Activated effector memory CD4-positive, alpha-beta T cell treated with anti-CD3 and anti-CD28 coated beads, Interleukin-2, amount 50 U/mL, for 16 hours (primary cell): ENCODE results near the gene EEFSEC.
A peak's percentile ranks its signal among the peaks of the same experiment; 100 is the strongest.

ENCODE experiments used
- DNase-seq: peaks from one replicate; pipeline ENCODE4 v3.0.0-alpha.2; 2020

The EEFSEC gene

DNA sequence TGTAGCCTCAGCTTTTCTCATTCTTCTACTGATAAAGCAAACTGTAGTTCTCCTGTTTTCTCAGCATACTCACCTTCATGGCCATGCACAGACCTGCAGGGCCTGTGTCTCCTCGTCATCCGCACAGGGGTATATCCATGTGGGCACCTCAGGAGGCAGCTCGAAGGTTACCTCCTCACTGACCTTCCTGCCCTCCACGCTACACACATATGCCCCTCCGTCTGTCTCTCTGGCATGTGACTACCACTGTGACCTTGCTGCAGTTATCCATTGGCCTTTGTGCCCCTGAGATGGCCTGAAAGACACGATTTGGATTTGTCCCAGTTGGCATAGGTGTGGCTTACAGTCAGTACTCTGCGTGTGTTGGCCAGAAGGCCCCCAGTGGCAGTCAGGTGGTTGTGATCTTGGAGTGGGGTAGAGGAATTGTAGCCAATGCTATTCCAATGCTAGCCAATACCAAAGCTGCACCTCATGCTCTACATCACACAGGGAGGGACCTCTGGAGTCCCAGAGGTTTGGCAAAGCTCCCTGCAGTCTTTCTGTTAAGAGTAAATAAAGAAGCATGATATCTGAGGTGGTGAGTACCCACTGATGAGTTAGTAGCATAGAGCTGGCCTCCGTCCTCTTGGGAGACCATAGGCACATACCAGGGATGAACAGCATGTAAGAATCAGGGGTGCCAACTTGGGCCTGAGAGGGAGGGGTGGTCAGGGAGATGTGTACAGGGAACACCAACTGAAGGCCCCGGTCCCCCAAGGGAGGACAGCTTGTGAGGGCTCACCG is 143.4 kb downstream of the EEFSEC start:
- DNase-seq, result no peak

GRCh38 chr3:128297401-128298138 is 144.3 kb downstream of the EEFSEC start:
- no peak for DNase-seq

DNA sequence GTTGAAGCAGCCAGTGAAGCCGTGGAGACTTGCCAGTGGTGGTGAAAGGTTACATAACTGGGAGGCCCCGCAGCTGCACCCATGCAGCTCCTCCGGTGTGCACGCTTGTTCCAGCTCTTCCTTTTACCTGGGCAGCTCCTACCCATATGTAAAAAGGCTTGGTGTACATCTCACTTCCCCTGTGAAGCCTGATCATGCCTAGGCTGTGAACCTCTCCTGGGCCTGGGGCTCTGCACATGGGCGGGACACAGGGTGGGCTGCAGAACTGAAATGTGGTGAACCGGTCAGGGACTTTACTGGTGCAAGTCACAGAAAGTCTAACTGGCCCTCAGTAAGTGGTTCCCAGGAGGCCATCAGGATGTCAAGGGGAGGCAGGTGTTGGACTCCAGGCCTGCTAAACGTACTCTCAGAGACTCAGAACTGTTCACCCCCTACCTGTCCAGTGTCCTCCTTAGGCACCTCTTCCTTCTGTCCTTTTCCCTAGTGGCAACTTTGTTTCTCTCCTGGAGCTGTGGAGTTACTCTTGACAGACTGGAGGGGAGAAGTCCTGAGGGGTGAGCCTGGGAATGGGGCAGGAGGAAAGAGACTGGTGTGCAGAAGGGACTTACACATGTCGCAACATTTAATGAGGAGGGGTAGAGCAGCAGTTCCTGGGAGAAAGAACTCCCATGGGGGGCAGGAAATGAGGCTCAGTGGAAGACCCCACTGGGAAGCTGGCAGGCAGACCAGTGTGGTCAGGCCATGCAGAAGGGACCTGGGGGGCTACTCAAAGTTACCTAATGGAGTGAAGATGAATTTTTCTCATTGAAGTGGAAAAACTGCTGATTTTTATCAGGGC is 148.1 kb downstream of the EEFSEC start:
- DNase-seq, result no peak

GRCh38 chr3:128306481-128306880 is 153.2 kb downstream of the EEFSEC start:
- DNase-seq, result no peak

GRCh38 chr3:128307029-128307633 is 153.8 kb downstream of the EEFSEC start:
- no peak for DNase-seq

DNA sequence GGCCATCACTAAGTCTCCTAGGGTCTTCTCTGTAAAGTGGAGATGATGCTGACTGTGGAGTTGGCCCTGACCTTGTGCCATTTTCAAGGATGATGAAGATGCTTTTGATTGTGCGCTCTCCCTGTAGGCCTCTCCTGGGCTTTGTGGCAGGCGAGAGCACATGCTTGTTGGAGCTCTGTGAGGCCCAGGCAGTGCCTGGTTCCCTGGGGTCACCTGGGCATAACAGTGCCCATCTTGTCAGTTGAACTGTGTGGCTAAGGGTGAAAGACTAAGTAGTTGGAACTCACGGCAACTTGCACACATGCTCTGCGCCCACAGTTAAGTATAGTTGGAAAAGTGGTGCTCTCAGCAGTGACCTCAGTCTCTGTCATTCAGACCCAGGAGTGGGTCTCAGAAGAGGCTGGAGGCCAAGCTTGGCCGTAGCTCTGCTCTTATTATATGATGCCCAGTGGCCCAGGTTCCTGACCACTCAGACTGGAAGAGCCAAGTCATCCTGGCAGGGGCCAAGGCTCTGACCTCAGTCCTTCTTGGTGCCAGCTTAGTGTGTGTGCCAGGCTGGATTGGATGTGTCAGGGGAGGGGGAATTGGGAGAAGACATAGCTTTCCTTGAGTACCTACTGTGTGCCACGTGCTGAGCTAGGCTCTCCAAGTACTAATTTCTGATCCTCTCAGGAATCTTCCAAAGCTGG is 154.6 kb downstream of the EEFSEC start:
- no peak for DNase-seq

- DNase-seq, result no peak
These were observed 155.7 kb downstream of the EEFSEC start for GRCh38 chr3:128309026-128309425.

DNA sequence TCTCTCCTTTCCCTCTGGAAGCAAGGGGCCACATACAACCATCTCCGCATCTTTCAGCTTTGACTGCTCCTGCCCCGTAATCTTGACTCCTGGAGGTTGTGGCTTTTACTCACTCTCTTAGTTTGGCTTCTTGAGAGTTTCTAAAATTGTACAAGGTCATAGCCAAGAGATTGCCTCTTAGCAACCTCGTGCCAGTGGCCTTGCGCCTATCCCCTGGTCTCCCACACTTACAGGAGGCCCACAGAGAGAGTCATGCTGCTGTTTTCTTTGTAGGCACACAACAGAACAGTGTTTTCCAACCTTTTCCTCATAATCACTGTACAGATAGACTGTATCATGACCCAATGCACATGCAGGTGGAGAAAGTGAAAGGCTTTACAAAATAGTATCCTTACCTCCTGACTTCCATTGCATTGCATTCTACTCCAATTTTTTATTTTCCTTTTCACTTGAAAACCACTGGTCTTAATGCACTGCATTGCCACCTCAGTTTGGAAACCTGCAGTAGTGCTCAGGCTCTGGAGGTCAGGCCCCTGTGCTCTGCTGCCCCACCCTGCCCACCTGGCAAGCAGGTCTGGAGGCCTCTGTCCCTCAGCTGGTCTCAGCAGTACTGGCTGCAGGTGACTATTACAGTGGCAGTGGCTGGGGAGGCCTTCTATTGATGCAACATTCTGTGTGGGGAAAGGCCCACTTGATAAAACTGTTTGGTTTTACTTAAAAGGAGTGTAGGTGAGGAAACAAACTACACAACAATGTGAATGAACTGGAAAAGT is 157.2 kb downstream of the EEFSEC start:
- no peak for DNase-seq

DNA sequence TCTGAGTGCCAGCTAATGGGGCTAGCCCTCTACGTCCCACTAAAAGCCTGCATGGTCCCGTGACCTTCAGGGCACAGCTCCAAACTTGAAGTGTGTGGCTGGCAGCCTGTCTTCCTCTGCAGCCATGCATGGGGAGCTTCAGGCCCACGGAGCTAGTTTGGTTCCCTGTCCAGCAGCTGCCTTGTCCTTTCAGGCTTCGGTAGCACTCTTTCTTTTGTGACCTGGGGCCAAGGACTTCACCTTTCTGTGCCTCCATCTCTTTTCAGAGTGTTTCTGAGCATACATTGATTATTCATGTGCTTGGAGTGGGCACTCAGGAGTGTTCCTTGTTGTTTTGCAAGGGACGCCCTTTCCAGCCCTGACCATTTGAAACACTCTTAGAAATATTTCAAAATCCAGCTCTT is 158.2 kb downstream of the EEFSEC start:
- DNase-seq, result no peak

- no peak for DNase-seq
These were observed 159.0 kb downstream of the EEFSEC start for GRCh38 chr3:128312271-128312670.

DNA sequence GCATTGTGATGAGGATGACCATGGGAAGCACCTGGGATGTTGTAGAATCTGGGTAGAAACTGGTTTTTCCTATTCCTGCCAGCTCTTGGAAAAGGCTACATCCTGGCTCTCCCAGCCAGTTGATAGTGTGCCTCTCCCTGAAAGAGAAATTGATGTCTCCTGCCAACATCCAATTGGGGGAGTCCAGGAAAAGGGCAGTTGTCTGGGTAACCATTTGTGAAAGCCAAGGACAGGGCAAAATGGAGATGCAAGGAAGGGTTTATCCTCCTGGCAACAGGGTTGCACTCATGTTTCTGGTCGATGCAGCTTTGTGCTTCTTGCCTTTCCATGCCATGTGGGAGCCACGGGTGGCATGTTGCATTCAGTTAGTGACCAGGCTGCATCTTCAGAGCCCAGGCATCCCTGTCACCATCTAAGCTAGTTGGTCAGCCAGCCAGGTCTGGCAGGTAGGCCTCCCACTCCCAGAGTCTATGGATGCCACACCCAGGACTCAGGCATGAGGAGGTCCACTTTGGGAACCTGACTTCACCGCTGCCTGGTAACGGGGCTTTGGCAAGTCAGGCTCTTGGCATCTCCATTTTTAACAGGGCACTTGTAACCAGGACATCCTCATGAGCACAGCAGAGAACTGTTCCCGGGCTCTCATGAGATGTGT is 159.9 kb downstream of the EEFSEC start:
- peak; percentile 14 for DNase-seq

DNA sequence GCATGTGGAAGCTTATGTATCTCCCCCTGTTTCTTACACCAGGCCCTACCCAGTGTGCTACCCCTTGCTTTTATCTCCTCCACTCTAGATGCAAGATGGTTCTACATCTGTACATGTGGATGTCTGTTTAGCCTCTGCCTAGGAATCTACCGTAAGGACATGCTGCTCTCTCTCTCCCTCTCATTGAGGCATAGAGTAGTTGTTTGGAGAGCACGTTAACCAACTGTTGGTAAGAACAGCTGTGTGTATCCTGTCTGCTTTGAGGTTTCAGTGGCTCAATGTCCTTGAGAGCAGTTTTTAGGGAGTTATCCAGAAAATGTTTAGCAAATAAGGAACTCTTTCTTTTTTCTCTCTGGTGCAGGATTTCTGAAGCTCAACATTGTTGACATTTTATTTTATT is 160.7 kb downstream of the EEFSEC start:
- no peak for DNase-seq

- no peak for DNase-seq
These were observed 162.0 kb downstream of the EEFSEC start for GRCh38 chr3:128315313-128315712.

DNA sequence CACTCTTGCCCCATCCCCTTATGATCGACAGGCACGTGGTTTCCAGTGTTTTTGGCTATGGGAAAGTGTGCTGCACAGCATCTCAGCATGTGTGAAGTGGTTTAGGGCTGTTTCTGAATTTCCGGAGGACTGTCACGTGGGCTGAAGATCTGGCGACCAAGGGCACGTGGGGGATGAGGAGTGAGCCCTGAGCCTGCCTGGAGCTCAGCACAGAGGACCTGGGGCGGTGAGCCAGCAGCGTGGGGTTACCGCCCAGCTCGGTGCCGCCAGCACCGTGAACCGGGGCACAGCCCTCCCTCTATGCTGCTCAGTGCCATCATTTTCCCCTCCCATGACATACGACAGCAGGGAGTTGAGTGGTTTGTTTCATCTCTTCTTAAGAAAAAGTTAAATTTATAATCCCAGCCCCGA is 163.2 kb downstream of the EEFSEC start:
- DNase-seq, result peak; percentile 85

DNA sequence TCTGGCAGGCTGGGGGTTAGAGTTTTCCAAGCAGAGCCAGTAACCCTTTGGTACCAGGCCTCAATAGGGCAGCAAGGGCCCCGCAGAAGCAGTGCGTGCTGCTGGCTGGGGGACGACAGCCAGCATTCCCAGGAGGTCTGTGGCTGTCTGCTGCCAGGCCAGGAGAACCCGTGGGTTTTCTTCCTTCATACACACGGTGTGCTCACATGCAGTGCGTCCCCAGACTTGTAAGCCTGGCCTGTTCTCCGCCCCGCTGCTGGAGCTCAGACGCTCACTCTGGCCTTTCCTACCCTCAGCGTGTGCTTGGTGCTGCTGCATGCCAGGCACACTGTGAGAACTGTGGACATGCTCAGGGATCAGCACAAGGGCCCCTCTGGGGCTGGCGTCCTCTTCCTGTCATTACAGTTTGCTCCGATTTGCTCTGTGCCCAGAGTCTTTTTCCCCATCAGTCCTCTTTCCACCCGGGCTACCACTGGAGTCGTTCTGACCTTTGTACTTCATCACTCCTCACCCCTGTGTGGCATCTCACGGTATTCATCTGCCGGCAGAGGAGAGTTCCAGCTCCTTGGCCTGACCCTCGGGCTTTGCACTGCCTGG is 163.9 kb downstream of the EEFSEC start:
- peak; percentile 46 for DNase-seq

DNA sequence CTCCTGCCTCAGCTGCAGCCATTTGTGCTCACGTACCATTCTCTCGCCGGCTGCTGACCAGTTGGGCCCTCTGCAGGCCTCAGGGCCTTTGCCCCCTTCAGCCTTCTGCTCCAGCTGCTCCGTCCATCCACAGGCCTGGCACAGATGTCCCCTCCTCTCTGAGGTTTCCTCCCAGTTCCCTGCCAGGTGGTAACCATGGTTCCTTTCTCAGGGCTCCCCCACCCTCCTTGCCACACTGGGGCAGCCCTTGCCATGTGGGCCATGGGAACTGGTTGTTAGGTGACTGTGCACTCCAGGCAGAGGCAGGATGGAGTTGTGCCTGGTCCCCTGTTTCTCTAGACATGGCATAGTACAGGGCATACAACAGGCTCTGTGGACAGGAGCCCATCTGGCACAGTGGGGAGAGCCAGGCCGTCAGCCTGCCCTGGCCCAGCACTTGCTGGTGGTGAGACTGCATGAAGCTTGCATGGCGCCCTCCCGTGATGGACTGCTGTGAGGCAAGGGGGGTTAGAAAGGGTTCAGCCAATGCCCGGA is 164.5 kb downstream of the EEFSEC start:
- peak; percentile 62 for DNase-seq

DNA sequence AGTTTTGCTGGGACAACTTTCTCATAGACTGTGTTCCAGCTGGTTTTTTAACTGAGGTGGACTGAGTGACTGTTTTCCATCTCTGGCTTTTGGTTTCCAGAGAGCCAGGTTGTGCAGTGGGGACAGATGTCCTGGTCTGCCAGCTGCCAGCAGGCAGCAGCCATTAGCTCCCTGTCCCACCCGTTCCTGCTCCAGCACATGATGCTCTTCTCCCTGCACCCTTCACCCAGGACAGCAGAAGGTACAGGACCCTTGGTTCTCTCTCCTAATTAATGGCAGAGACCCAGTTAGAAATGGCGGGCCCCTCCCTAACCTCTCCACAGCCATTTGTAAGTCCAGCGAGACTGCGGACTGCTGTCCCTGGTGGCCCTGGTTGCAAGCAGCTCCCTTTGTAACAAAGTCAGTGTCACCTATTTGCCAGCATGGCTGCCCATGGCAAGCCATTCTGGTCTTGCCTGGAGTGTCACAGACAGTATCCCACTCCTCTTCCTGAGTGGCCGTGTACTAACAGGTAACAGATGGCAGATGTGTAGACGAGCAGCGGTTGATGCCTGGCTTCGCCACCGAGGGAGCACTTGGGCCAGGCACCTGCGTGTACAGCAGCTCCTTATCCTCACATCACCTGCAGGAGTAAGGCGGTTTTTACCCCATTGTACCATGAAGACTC is 165.1 kb downstream of the EEFSEC start:
- DNase-seq, result peak; percentile 53

GRCh38 chr3:128319107-128319506 is 165.8 kb downstream of the EEFSEC start:
- DNase-seq, result no peak

DNA sequence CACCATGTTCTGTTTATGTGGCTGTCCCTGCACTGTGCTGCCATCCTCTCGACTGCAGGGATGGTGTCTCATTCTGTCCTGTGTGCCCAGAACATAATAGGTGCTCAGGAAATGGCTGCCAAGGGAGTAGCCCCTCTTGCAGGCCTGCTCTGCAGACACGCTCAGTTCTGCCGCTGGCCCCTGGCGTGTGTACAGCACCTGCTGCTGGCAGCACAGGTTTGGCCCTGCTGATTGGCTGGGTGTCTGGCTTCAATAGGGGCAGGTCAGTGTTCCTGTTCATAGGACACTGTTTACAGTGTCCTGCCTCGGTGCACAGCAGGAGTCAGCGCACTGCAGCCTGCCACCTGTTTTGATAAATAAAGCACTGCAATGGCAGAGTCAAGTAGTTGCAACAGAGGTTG is 166.5 kb downstream of the EEFSEC start:
- DNase-seq, result peak; percentile 41
